Natural killer cell (primary cell): ENCODE results near the gene SMAP1. TPM values are rescaled to one million over a fixed set of nuclear protein-coding genes. Genes with fewer than 3 reads are reported as not detected.

Source experiments
- ATAC-seq, 3 donors: fragments of 150-1000 bp in 2 of 3; fragments of 200-7000 bp in 1 of 3; cut with Tn5 transposase; 1 replicate in 1 of 3; 2 replicates in 2 of 3; pipeline ENCODE4 v1.10.0; 2021; ENCODE audit warnings: mild to moderate bottlenecking in 2 of 3, moderate library complexity in 2 of 3
- DNase-seq, 2 donors: peaks; one replicate each; pipeline versions ENCODE4 v3.0.0 to v3.0.0-alpha.2; 2013 to 2021; ENCODE audit warnings: mixed read lengths in 1 of 2
- H3K27ac ChIP-seq: one replicate; pipeline ENCODE4 v1.5.1; 2013; ENCODE audit warnings: mild to moderate bottlenecking, low read length
- H3K27me3 ChIP-seq: one replicate; pipeline ENCODE4 v1.6.1; 2013; ENCODE audit warnings: low read length; ENCODE audit not compliant: control insufficient read depth, insufficient read depth
- H3K36me3 ChIP-seq: one replicate; pipeline ENCODE4 v1.6.1; 2013; ENCODE audit warnings: low read length; ENCODE audit not compliant: control insufficient read depth, insufficient read depth
- H3K4me1 ChIP-seq: one replicate; pipeline ENCODE4 v1.6.1; 2013; ENCODE audit warnings: low read length; ENCODE audit not compliant: control insufficient read depth, insufficient read depth
- H3K4me3 ChIP-seq: one replicate; pipeline ENCODE4 v1.5.1; 2013; ENCODE audit warnings: low read length
- H3K9me3 ChIP-seq: one replicate; pipeline ENCODE4 v1.6.1; 2013; ENCODE audit warnings: low read length; ENCODE audit not compliant: control insufficient read depth, insufficient read depth
- H3K27ac Mint-ChIP-seq, 2 donors: one replicate each; pipeline ENCODE4 v1.8.0; 2022; ENCODE audit warnings: mild to moderate bottlenecking in 2 of 2, mixed read lengths in 2 of 2, moderate library complexity in 1 of 2
- H3K27me3 Mint-ChIP-seq, 2 donors: one replicate each; pipeline ENCODE4 v1.8.0; 2022; ENCODE audit warnings: low read depth in 2 of 2, mixed read lengths in 2 of 2
- H3K36me3 Mint-ChIP-seq: one replicate; pipeline ENCODE4 v1.8.0; 2022; ENCODE audit warnings: mixed read lengths
- H3K4me1 Mint-ChIP-seq, 2 donors: one replicate each; pipeline ENCODE4 v1.8.0; 2022; ENCODE audit warnings: mixed read lengths in 2 of 2
- H3K4me3 Mint-ChIP-seq: one replicate; pipeline ENCODE4 v1.8.0; 2022; ENCODE audit warnings: mild to moderate bottlenecking, moderate library complexity, mixed read lengths
- H3K9me3 Mint-ChIP-seq, 2 donors: one replicate each; pipeline ENCODE4 v1.8.0; 2022; ENCODE audit warnings: mixed read lengths in 2 of 2
- CTCF ChIP-seq: fragments of 200-600 bp; IDR thresholded peaks from one replicate; pipeline ENCODE4 v1.8.0; 2022; ENCODE audit warnings: antibody characterized with exemption
- whole genome bisulfite sequencing: methylation state at CpG from one replicate; pipeline ENCODE4 v1.1.7; 2013; ENCODE audit warnings: missing lambda C conversion rate; ENCODE audit not compliant: insufficient coverage; 5-methylcytosine and 5-hydroxymethylcytosine counted together
- intact Hi-C: fragments of 100-400 bp; cut with micrococcal nuclease; formaldehyde crosslinking; loops from one replicate; pipeline ENCODE4 v1.14.2; 2022
- total RNA-seq, 4 donors: library from RNA; stranded (reverse); fragments of 120-200 nt in 1 of 4; gene quantifications; one replicate each; pipeline versions ENCODE4 v1.2.3 to v1.2.4, GENCODE V29; 2013 to 2022

Gene SMAP1
- 10 to 100 TPM; 28.6 to 35.4 (median 30.6) TPM for total RNA-seq
- total RNA-seq (2013) = 32.7 TPM

- intact Hi-C loops = loop anchor here (1.0 kb wide), 1 partner anchor 102 kb away; the partner anchor contains the start of gene SDHAF4
- no peaks in the 10 kb centered on the region for H3K9me3 Mint-ChIP-seq
- Histone ChIP-seq H3K4me1 (peaks cover 12% of the 10 kb centered on the region), H3K9me3 (no peaks in the 10 kb centered on the region), H3K27me3 (no peaks in the 10 kb centered on the region), H3K4me3 (peak within 1 kb of the TSS; percentile 93), H3K36me3 (no peaks in the 10 kb centered on the region), H3K27ac (peak within 1 kb of the TSS; percentile 84)
- WGBS = 0% methylated on average over 90 of the region's 90 CpGs
- no peak for TF ChIP-seq CTCF
- no peaks in the 10 kb centered on the region for H3K36me3 Mint-ChIP-seq
- DNase-seq (peak; percentile 87 to 96), ATAC-seq (peak; percentile 95 to 97 (median 97))
- H3K4me3 Mint-ChIP-seq = peak within 1 kb of the TSS; percentile 93
- peak within 1 kb of the TSS; percentile 92 to 93 for H3K27ac Mint-ChIP-seq
- H3K4me1 Mint-ChIP-seq = peaks cover 46 to 56% of the 10 kb centered on the region in 2 donors
- peaks cover 7 to 10% of the 10 kb centered on the region in 2 donors for H3K27me3 Mint-ChIP-seq
Observed at GRCh38 chr6:70667711-70668498, at the start of gene SMAP1. Gene SMAP1 (plus strand): TSS chr6:70667883. CDS start chr6:70668024, 141 bp downstream.

- Histone ChIP-seq H3K27me3 (no peaks in the 10 kb centered on the region), H3K36me3 (no peaks in the 10 kb centered on the region), H3K4me3 (no peak overlapping the region), H3K4me1 (no peaks in the 10 kb centered on the region), H3K27ac (no peak overlapping the region), H3K9me3 (no peaks in the 10 kb centered on the region)
- intact Hi-C loops = no loop called here
- peaks cover 7 to 8% of the 10 kb centered on the region in 2 donors for H3K27me3 Mint-ChIP-seq
- 100% methylated on average over 1 of the region's 1 CpG for WGBS
- ATAC-seq = no peak
- H3K27ac Mint-ChIP-seq = no peak overlapping the region
- H3K4me3 Mint-ChIP-seq = no peak overlapping the region
- DNase-seq = no peak
- no peaks in the 10 kb centered on the region for H3K36me3 Mint-ChIP-seq
- no peaks in the 10 kb centered on the region for H3K4me1 Mint-ChIP-seq
- H3K9me3 Mint-ChIP-seq = no peaks in the 10 kb centered on the region
- TF ChIP-seq CTCF = no peak
Observed at GRCh38 chr6:70620746-70621145, 46.9 kb upstream of the SMAP1 start.

GRCh38 chr6:70622461-70622860 is 45.2 kb upstream of the SMAP1 start:
- 67% methylated on average over 1 of the region's 1 CpG for WGBS
- no peak overlapping the region for H3K27ac Mint-ChIP-seq

More at GRCh38 chr6:70622461-70622860, 45.2 kb upstream of the SMAP1 start:
- no peaks in the 10 kb centered on the region for H3K36me3 Mint-ChIP-seq
- no peak for ATAC-seq
- no peak for DNase-seq
- Histone ChIP-seq H3K4me3 (no peak overlapping the region), H3K36me3 (no peaks in the 10 kb centered on the region), H3K9me3 (no peaks in the 10 kb centered on the region), H3K4me1 (no peaks in the 10 kb centered on the region), H3K27me3 (no peaks in the 10 kb centered on the region), H3K27ac (no peak overlapping the region)
- peaks cover 3 to 8% of the 10 kb centered on the region in 2 donors for H3K27me3 Mint-ChIP-seq
- H3K9me3 Mint-ChIP-seq = no peaks in the 10 kb centered on the region
- H3K4me3 Mint-ChIP-seq = no peak overlapping the region
- intact Hi-C loops = no loop called here
- no peak for TF ChIP-seq CTCF
- no peaks in the 10 kb centered on the region for H3K4me1 Mint-ChIP-seq
